ENCODE measurements around the gene ITGA4.
"Not testable (repeated sequence)": the region's sequence is repeated elsewhere in the genome, so short reads cannot be mapped to it uniquely, and the experiment has no call there.

Gene ITGA4

GRCh38 chr2:181457121-181457740 lies at the start of gene ITGA4:
ITGA4 (plus strand) TSS chr2:181457386; CDS start chr2:181457655, 269 bp downstream.
- DNase-seq (ENCODE audit: low read depth in 2 of 2): peak; percentile 65

GRCh38 chr2:181408861-181409260 lies 48.3 kb upstream of the ITGA4 start:
- DNase-seq (ENCODE audit: low read depth in 2 of 2): no peak

- no peak for DNase-seq (ENCODE audit: low read depth in 2 of 2)
Measured at GRCh38 chr2:181411105-181411849, 45.9 kb upstream of the ITGA4 start.

- no peak for DNase-seq (ENCODE audit: low read depth in 2 of 2)
Measured at GRCh38 chr2:181419129-181419855, 37.9 kb upstream of the ITGA4 start.

- no peak for DNase-seq (ENCODE audit: low read depth in 2 of 2)
Measured at GRCh38 chr2:181420259-181421130, 36.7 kb upstream of the ITGA4 start.

- DNase-seq (ENCODE audit: low read depth in 2 of 2): no peak
Measured at GRCh38 chr2:181421131-181421458, 36.1 kb upstream of the ITGA4 start.

GRCh38 chr2:181421464-181421863 lies 35.7 kb upstream of the ITGA4 start:
- DNase-seq (ENCODE audit: low read depth in 2 of 2): no peak

GRCh38 chr2:181426672-181427071 lies 30.5 kb upstream of the ITGA4 start:
- no peak for DNase-seq (ENCODE audit: low read depth in 2 of 2)

GRCh38 chr2:181430406-181431118 lies 26.6 kb upstream of the ITGA4 start:
- DNase-seq (ENCODE audit: low read depth in 2 of 2): no peak

GRCh38 chr2:181431674-181432073 lies 25.5 kb upstream of the ITGA4 start:
- no peak for DNase-seq (ENCODE audit: low read depth in 2 of 2)

- no peak for DNase-seq (ENCODE audit: low read depth in 2 of 2)
Measured at GRCh38 chr2:181438261-181438660, 18.9 kb upstream of the ITGA4 start.

GRCh38 chr2:181440344-181440743 lies 16.8 kb upstream of the ITGA4 start:
- no peak for DNase-seq (ENCODE audit: low read depth in 2 of 2)

GRCh38 chr2:181440919-181441318 lies 16.3 kb upstream of the ITGA4 start:
- DNase-seq (ENCODE audit: low read depth in 2 of 2): no peak

GRCh38 chr2:181441670-181442069 lies 15.5 kb upstream of the ITGA4 start:
- DNase-seq (ENCODE audit: low read depth in 2 of 2): no peak

GRCh38 chr2:181444654-181445053 lies 12.5 kb upstream of the ITGA4 start:
- no peak for DNase-seq (ENCODE audit: low read depth in 2 of 2)

GRCh38 chr2:181446985-181447384 lies 10.2 kb upstream of the ITGA4 start:
- DNase-seq (ENCODE audit: low read depth in 2 of 2): no peak

GRCh38 chr2:181449278-181449677 lies 7.9 kb upstream of the ITGA4 start:
- DNase-seq (ENCODE audit: low read depth in 2 of 2): not testable (repeated sequence)

GRCh38 chr2:181454686-181455450 lies 2.3 kb upstream of the ITGA4 start:
- DNase-seq (ENCODE audit: low read depth in 2 of 2): no peak

- no peak for DNase-seq (ENCODE audit: low read depth in 2 of 2)
Measured at GRCh38 chr2:181456660-181457120, 496 bp upstream of the ITGA4 start.

GRCh38 chr2:181457741-181458425 lies 697 bp downstream of the ITGA4 start:
- no peak for DNase-seq (ENCODE audit: low read depth in 2 of 2)
